A549 (cell line): ENCODE measurements around the gene PIGN. TPM values are rescaled to one million over a fixed set of nuclear protein-coding genes. Genes with fewer than 3 reads are reported as not detected.

ENCODE experiments used
- ATAC-seq, 2 experiments: fragments of 200-7000 bp in 1 of 2; fragments of >200 bp in 1 of 2; cut with Nextera tagmentation in 1 of 2; cut with Tn5 transposase in 1 of 2; 3 replicates each; pipeline versions ENCODE4 v1.8.0 to v1.9.1; 2018 to 2020; ENCODE audit warnings: mild to moderate bottlenecking in 1 of 2, moderate library complexity in 1 of 2
- CTCF ChIA-PET: fragments of 300-600 bp; sonication (Branson Sonifier 250); formaldehyde crosslinking; extraction: SDS; loops from one replicate; lab custom pipeline; 2021; ENCODE audit warnings: antibody characterized with exemption, inconsistent platforms; lab: Yijun Ruan, JAX
- POLR2A ChIA-PET: fragments of 350-600 bp; formaldehyde crosslinking; extraction: SDS; loops from one replicate; lab custom pipeline; 2021; ENCODE audit warnings: antibody characterized with exemption, inconsistent platforms; lab: Yijun Ruan, JAX
- DNase-seq, 2 experiments: peaks; one replicate each; pipeline versions ENCODE4 v3.0.0 to v3.0.0-alpha.2; 2011 to 2016; ENCODE audit warnings: low read depth in 1 of 2, low spot score in 1 of 2
- FAIRE-seq: peaks from 2 replicates; lab custom pipeline; 2011; peaks lifted over from hg19 to GRCh38; lab: Jason Lieb, UNC
- H3K27ac ChIP-seq, 2 experiments: fragments of >200 bp; sonication (Bioruptor Twin); formaldehyde crosslinking; 3 replicates each; pipeline ENCODE4 v1.5.1; 2016 to 2017
- H3K4me1 ChIP-seq: fragments of >200 bp; sonication (Bioruptor Twin); formaldehyde crosslinking; 3 replicates; pipeline ENCODE4 v1.6.1; 2016
- H3K4me2 ChIP-seq: fragments of >200 bp; sonication (Bioruptor Twin); formaldehyde crosslinking; 3 replicates; pipeline ENCODE4 v1.6.1; 2016
- H3K4me3 ChIP-seq: fragments of >200 bp; sonication (Bioruptor Twin); formaldehyde crosslinking; 3 replicates; pipeline ENCODE4 v1.5.1; 2016
- H3K9me3 ChIP-seq: fragments of >200 bp; sonication (Bioruptor Twin); formaldehyde crosslinking; 3 replicates; pipeline ENCODE4 v1.6.1; 2016
- ATOH8 ChIP-seq: fragments of 250-450 bp; sonication (Bioruptor Pico); IDR thresholded peaks from 2 replicates; pipeline ENCODE4 v1.5.0; 2020; ENCODE audit warnings: low read depth, mild to moderate bottlenecking, moderate library complexity
- BHLHE40 ChIP-seq: IDR thresholded peaks from 2 replicates; pipeline ENCODE4 v1.6.1; 2012; ENCODE audit warnings: low read depth, low read length, inconsistent platforms
- CBX2 ChIP-seq: fragments of 200-600 bp; sonication (generic); IDR thresholded peaks from 2 replicates; pipeline ENCODE4 v1.6.1; 2016; ENCODE audit warnings: low read depth, mild to moderate bottlenecking, borderline replicate concordance
- CBX8 ChIP-seq: fragments of 200-600 bp; sonication (generic); IDR thresholded peaks from 2 replicates; pipeline ENCODE4 v1.6.1; 2016
- CHD2 ChIP-seq: fragments of 150-350 bp; IDR thresholded peaks from 2 replicates; pipeline ENCODE4 v1.6.1; 2014; ENCODE audit warnings: low read length; ENCODE audit not compliant: partially characterized antibody
- CTCF ChIP-seq: fragments of >200 bp; sonication (Bioruptor Twin); formaldehyde crosslinking; IDR thresholded peaks from 3 replicates; pipeline ENCODE4 v1.5.1; 2016
- E2F6 ChIP-seq: IDR thresholded peaks from 2 replicates; pipeline ENCODE4 v1.6.1; 2012; ENCODE audit warnings: low read depth, borderline replicate concordance
- EHF ChIP-seq: fragments of 250-450 bp; sonication (Bioruptor Pico); IDR thresholded peaks from 2 replicates; pipeline ENCODE4 v1.5.0; 2020; ENCODE audit warnings: mild to moderate bottlenecking
- EHMT2 ChIP-seq: fragments of 200-600 bp; sonication (generic); IDR thresholded peaks from 2 replicates; pipeline ENCODE4 v1.6.1; 2016; ENCODE audit warnings: antibody characterized with exemption, low read depth, mild to moderate bottlenecking, moderate library complexity
- ESRRA ChIP-seq: fragments of 150-350 bp; IDR thresholded peaks from 2 replicates; pipeline ENCODE4 v1.6.1; 2014; ENCODE audit warnings: mild to moderate bottlenecking, low read length, borderline replicate concordance
- FOSB ChIP-seq: fragments of 250-450 bp; sonication (Bioruptor Pico); IDR thresholded peaks from 2 replicates; pipeline ENCODE4 v1.5.0; 2020; ENCODE audit warnings: mild to moderate bottlenecking, moderate library complexity
- HOXA7 ChIP-seq: fragments of 250-450 bp; sonication (Bioruptor Pico); IDR thresholded peaks from 2 replicates; pipeline ENCODE4 v1.5.0; 2020; ENCODE audit warnings: mild to moderate bottlenecking, moderate library complexity
- JUN ChIP-seq, 2 experiments: fragments of >200 bp; sonication (Bioruptor Twin); formaldehyde crosslinking; IDR thresholded peaks; 2 replicates in 1 of 2; 3 replicates in 1 of 2; pipeline ENCODE4 v1.6.1; 2016 to 2017
- KDM1A ChIP-seq: fragments of 200-600 bp; sonication (generic); IDR thresholded peaks from 2 replicates; pipeline ENCODE4 v1.6.1; 2016; ENCODE audit warnings: low read depth, mild to moderate bottlenecking
- KDM5A ChIP-seq: fragments of 200-600 bp; sonication (generic); IDR thresholded peaks from 2 replicates; pipeline ENCODE4 v1.6.1; 2016; ENCODE audit warnings: antibody characterized with exemption, mild to moderate bottlenecking
- MAFK ChIP-seq: fragments of 450-650 bp; IDR thresholded peaks from 2 replicates; pipeline ENCODE4 v1.6.1; 2014; ENCODE audit not compliant: partially characterized antibody
- MAZ ChIP-seq: fragments of 150-350 bp; IDR thresholded peaks from 2 replicates; pipeline ENCODE4 v1.6.1; 2014; ENCODE audit warnings: antibody characterized with exemption, low read depth, low read length, borderline replicate concordance
- MYC ChIP-seq: IDR thresholded peaks from 2 replicates; pipeline ENCODE4 v1.6.1; 2012; ENCODE audit warnings: mild to moderate bottlenecking, inconsistent platforms, low read length, improper control_type of control experiment, borderline replicate concordance
- NFE2L2 ChIP-seq: fragments of 150-350 bp; conservative IDR thresholded peaks from 2 replicates; pipeline ENCODE4 v1.6.1; 2014; ENCODE audit warnings: low read length
- NR3C1 ChIP-seq: fragments of >200 bp; sonication (Bioruptor Twin); formaldehyde crosslinking; IDR thresholded peaks from 3 replicates; pipeline ENCODE4 v1.6.1; 2017
- POLR2AphosphoS2 ChIP-seq: conservative IDR thresholded peaks from 2 replicates; pipeline ENCODE4 v1.6.1; 2012; ENCODE audit warnings: low read length, improper control_type of control experiment, inconsistent platforms
- ZC3H11A ChIP-seq: fragments of 450-650 bp; IDR thresholded peaks from 2 replicates; pipeline ENCODE4 v1.6.1; 2014; ENCODE audit warnings: antibody characterized with exemption, mild to moderate bottlenecking
- ZNF302 ChIP-seq: fragments of 250-450 bp; sonication (Bioruptor Pico); IDR thresholded peaks from 2 replicates; pipeline ENCODE4 v1.9.0; 2021; ENCODE audit warnings: inconsistent platforms, mild to moderate bottlenecking, moderate library complexity
- ZSCAN20 ChIP-seq: fragments of 250-450 bp; sonication (Bioruptor Pico); IDR thresholded peaks from 2 replicates; pipeline ENCODE4 v1.8.0; 2022; ENCODE audit warnings: mild to moderate bottlenecking, moderate library complexity
- WGBS: methylation state at CpG from one replicate; pipeline ENCODE4 v1.1.6; 2017; ENCODE audit errors: missing lambda C conversion rate; 5-methylcytosine and 5-hydroxymethylcytosine counted together
- polyA plus RNA-seq, 4 experiments: library from polyadenylated mRNA; depleted of rRNA in 3 of 4; stranded (reverse); fragments of >200 nt; fragmentation: RNase III in 1 of 4; extraction: RNeasy Plus Mini Kit Qiagen cat#74134 plus additional on column Dnase treatment in 1 of 4; gene quantifications; 2 replicates in 3 of 4; 3 replicates in 1 of 4; pipeline ENCODE4 v1.2.3, GENCODE V29; 2011 to 2017

Gene PIGN
- polyA plus RNA-seq, 2 of the 4 experiments (the other 2 are of a cell fraction) = 12.9 to 37.0 TPM

GRCh38 chr18:62118328-62118727 is 68.5 kb downstream of the PIGN start:
- ChIA-PET POLR2A (no interaction called here), CTCF (no interaction called here)
- FAIRE-seq (no peak), ATAC-seq (no peak), DNase-seq (no peak)
- H3K4me1 ChIP-seq = 0 out of 3 replicates have a peak, but pooled peaks cover 3% of the 10 kb centered on the region
- no peak for TF ChIP-seq CHD2
- no peak for TF ChIP-seq ZSCAN20 (CRISPR knock-in tag)
- no peak for TF ChIP-seq KDM1A
- TF ChIP-seq E2F6 = no peak
- no peak for TF ChIP-seq ATOH8 (CRISPR knock-in tag)
- no peak for TF ChIP-seq BHLHE40
- no peak for TF ChIP-seq NFE2L2
- TF ChIP-seq NR3C1 = no peak
- TF ChIP-seq HOXA7 (CRISPR knock-in tag) = no peak
- no peak for TF ChIP-seq ESRRA
- TF ChIP-seq MAZ = no peak
- TF ChIP-seq ZNF302 (CRISPR knock-in tag) = no peak
- no peak for TF ChIP-seq FOSB
- no peak for TF ChIP-seq MAFK
- TF ChIP-seq MYC = no peak
- TF ChIP-seq CBX8 = no peak
- TF ChIP-seq, all 56 proteins: peak for 0
- no peak overlapping the region for H3K27ac ChIP-seq
- H3K4me3 ChIP-seq = no peak overlapping the region
- H3K9me3 ChIP-seq = no peaks in the 10 kb centered on the region
- no peak overlapping the region for H3K4me2 ChIP-seq

- Histone ChIP-seq H3K27ac (no peak overlapping the region), H3K4me3 (no peak overlapping the region), H3K4me1 (no peaks in the 10 kb centered on the region), H3K9me3 (no peaks in the 10 kb centered on the region), H3K4me2 (no peak overlapping the region)
- ATAC-seq = no peak
- no peak for DNase-seq
- POLR2A ChIA-PET = no interaction called here
- CTCF ChIA-PET = no interaction called here
- TF ChIP-seq JUN (IDR thresholded peaks at IDR 0.05) (no peak), POLR2AphosphoS2 (no peak), EHF (CRISPR knock-in tag) (no peak), CTCF (no peak), ESRRA (no peak)
- TF ChIP-seq, all 56 proteins: peak for 0
- 88% methylated on average over 1 of the region's 1 CpG for WGBS
- FAIRE-seq = no peak
These were observed 77.2 kb downstream of the PIGN start for GRCh38 chr18:62109676-62110075.

- Histone ChIP-seq H3K4me2 (no peak overlapping the region), H3K27ac (no peak overlapping the region), H3K9me3 (no peaks in the 10 kb centered on the region), H3K4me1 (no peaks in the 10 kb centered on the region), H3K4me3 (no peak overlapping the region)
- POLR2A ChIA-PET = no interaction called here
- FAIRE-seq (no peak), DNase-seq (no peak), ATAC-seq (no peak)
- WGBS = 82% methylated on average over 1 of the region's 1 CpG
- CTCF ChIA-PET = interaction anchor here (0.6 kb wide), 1 partner anchor 292 kb away, joined by 3 read pairs; no protein-coding TSS in a partner anchor
- TF ChIP-seq CTCF (no peak), KDM5A (no peak), MYC (no peak), MAZ (no peak), EHMT2 (no peak), HOXA7 (CRISPR knock-in tag) (no peak), ZC3H11A (no peak), CBX2 (no peak)
These were observed 79.0 kb downstream of the PIGN start for GRCh38 chr18:62107881-62108280.
